GM21786 (cell line): Measurements from ENCODE around the gene MUC12.
"Not testable (repeated sequence)": the region's sequence is repeated elsewhere in the genome, so short reads cannot be mapped to it uniquely, and the experiment has no call there.

ENCODE experiments used
- ATAC-seq: cut with Tn5 transposase; IDR thresholded peaks from one replicate; pipeline ENCODE4 v1.9.1; 2021; ENCODE audit not compliant: unreplicated experiment

MUC12 gene

GRCh38 chr7:100985033-100985797, 15.8 kb downstream of the MUC12 start:
- not testable (repeated sequence) for ATAC-seq

GRCh38 chr7:100991631-100992030, 22.3 kb downstream of the MUC12 start:
- no peak for ATAC-seq

- ATAC-seq = not testable (repeated sequence)
Observed at GRCh38 chr7:100992280-100992679, 22.9 kb downstream of the MUC12 start.

GRCh38 chr7:100994671-100995070, 25.3 kb downstream of the MUC12 start:
- not testable (repeated sequence) for ATAC-seq

- ATAC-seq = not testable (repeated sequence)
Observed at GRCh38 chr7:100998530-100998929, 29.2 kb downstream of the MUC12 start.

DNA sequence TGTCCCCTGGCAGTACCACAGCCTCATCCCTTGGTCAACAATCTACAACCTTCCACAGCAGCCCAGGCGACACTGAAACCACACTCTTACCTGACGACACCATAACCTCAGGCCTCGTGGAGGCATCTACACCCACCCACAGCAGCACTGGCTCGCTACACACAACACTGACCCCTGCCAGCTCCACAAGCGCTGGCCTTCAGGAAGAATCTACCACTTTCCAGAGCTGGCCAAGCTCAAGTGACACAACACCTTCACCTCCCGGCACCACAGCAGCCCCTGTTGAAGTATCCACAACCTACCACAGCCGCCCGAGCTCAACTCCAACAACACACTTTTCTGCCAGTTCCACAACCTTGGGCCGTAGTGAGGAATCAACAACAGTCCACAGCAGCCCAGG, 30.0 kb downstream of the MUC12 start:
- ATAC-seq = not testable (repeated sequence)

GRCh38 chr7:101000025-101000424, 30.7 kb downstream of the MUC12 start:
- ATAC-seq = not testable (repeated sequence)

GRCh38 chr7:101002333-101002732, 33.0 kb downstream of the MUC12 start:
- ATAC-seq = not testable (repeated sequence)

- not testable (repeated sequence) for ATAC-seq
Observed at GRCh38 chr7:101007361-101007760, 38.0 kb downstream of the MUC12 start.

- ATAC-seq = no peak
Observed at GRCh38 chr7:101009629-101010028, 40.3 kb downstream of the MUC12 start.

DNA sequence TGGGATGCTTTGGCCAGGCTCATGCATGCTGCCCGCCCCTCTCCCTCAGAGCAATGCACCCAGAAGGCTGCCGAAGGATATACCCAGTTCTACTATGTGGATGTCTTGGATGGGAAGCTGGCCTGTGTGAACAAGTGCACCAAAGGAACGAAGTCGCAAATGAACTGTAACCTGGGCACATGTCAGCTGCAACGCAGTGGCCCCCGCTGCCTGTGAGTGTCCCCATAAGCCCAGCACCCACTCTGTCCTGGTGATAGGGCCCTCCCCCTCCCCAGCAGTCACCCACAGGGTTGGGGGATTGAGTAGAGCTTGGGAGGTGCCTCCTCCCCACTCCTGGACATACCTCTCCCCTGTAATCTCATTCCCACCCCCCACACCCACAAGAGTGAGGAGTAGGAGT, 43.6 kb downstream of the MUC12 start:
- no peak for ATAC-seq

DNA sequence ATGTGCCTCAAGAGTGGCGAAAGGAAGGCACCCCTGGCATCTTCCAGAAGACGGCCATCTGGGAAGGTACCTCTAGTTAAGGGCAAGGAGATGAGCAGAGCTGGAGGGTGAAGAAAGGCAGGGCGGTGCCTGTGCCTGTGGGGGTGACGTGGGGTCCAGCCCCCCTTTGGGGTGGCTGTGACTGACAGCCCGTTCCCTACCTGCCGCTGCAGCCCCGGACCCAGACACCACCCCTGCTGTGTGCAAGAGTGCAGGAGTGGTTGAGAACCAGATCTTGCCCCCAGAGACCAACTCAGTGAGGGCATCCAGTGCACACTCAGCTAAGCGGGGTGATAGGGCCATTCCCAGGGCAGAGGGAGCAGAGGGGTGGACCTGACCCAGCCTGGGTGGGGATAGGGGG, 46.3 kb downstream of the MUC12 start:
- ATAC-seq = no peak

DNA sequence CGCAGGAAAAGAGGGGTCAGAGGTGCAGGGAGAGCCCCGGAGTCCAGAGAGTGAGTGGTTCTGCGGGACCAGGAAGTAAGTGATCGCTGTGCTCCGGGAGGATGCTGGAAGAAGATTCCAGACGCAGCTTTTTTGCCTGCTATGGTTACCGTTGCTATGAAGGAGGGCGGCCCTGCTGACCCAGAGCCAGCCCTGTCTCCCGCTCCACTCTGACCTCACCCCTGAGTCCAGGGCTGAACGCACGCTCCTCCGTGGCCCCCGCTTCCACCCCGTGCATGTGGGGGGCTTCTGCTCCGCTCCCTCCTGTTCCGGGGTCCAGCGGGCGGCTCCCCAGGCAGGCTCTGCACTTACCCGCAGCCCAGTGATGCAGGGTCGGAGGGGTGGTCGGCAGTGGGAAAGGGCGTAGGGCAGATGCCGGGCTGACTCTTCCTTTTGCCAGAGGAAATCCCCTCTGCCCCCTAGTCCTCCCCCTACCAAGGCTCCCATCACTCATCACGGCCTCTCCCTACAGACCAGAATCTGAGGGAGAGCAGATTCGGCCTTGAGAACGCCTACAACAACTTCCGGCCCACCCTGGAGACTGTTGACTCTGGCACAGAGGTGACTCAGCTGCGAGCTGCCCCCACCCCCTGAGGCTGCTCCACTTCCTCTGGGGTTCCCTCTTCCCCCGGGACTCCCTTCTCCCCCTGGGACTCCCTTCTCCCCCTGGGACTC, 47.9 kb downstream of the MUC12 start:
- peak; percentile 73 for ATAC-seq

GRCh38 chr7:101018271-101019167, 49.2 kb downstream of the MUC12 start:
- no peak for ATAC-seq

DNA sequence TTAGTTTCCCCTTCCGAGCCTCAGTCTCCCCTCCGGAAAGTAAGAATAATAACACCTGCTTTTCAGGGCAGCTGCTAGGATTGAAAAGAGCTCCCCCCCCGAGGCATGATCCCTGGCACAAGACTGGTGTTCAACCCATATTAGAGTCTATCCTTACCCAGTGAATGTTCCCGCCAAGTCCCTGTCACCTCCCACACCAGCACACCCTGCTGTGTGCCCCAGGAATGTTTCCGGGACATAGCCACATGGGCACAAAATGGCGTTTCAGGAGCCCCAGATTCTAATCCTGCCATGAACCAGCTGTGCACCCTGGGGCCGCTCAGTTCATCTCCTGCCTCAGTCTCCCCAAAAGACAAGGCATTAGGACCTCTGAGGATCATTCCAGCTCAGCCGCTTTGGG, 51.1 kb downstream of the MUC12 start:
- ATAC-seq = no peak

DNA sequence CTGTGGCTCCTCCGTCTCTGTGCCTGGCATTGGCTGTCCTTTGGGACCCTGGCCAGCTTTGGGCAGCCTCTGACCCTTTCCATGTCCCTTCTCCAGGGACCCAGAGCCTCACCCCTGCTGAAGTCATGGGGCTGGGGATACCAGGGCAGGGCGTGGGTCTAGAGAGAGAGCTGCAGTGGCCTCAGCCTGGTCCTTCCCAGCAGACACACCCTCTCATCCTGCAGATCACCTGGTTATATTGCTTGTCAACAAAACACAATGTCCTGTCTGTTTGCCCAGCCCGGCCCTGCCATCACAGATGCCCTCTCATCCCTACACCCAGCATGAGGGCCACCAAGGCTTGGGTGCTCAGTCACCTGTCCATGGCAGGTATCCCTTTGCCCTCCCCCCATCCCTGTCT, 52.3 kb downstream of the MUC12 start:
- ATAC-seq = no peak

DNA sequence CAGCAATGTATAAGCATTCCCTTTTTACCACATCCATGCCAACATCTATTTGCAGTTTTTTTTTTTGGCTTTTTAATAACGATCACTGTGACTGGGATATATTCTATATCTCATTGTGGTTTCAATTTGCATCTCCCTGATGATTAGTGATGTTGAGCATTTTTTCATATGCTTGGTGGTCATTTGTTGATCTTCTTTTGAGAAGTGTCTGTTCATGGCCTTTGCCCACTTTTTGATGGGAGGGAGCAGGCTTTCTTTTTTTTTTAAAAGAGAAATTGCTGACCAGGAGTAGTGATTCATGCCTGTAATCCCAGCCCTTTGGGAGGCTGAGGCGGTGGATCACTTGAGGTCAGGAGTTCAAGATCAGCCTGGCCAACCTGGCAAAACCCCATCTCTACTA, 54.5 kb downstream of the MUC12 start:
- ATAC-seq = no peak

DNA sequence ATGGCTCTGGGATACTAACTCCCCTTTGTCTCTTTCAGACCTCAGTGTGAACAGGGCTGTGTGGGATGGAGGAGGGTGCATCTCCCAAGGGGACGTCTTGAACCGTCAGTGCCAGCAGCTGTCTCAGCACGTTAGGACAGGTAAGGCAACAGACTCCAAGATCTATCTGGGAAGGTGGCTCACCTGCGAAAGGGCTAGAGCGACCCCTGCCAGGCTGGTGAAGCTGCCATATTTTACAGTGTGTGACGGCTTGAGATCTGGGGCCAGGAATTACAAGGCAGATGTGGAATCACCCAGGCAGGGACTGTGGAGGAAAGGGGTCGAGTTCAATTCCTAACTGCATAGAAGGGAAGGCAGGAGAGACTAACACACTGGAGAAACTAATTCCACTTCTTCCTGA, 61.7 kb downstream of the MUC12 start:
- ATAC-seq = no peak

DNA sequence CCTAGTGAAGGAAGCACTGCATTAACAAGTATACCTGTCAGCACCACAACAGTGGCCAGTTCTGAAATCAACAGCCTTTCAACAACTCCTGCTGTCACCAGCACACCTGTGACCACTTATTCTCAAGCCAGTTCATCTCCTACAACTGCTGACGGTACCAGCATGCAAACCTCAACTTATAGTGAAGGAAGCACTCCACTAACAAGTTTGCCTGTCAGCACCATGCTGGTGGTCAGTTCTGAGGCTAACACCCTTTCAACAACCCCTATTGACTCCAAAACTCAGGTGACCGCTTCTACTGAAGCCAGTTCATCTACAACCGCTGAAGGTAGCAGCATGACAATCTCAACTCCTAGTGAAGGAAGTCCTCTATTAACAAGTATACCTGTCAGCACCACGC, 66.6 kb downstream of the MUC12 start:
- no peak for ATAC-seq

DNA sequence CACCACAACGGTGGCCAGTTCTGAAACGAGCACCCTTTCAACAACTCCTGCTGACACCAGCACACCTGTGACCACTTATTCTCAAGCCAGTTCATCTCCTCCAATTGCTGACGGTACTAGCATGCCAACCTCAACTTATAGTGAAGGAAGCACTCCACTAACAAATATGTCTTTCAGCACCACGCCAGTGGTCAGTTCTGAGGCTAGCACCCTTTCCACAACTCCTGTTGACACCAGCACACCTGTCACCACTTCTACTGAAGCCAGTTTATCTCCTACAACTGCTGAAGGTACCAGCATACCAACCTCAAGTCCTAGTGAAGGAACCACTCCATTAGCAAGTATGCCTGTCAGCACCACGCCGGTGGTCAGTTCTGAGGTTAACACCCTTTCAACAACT, 71.9 kb downstream of the MUC12 start:
- not testable (repeated sequence) for ATAC-seq

- ATAC-seq = no peak
Observed at GRCh38 chr7:101058355-101058754, 89.0 kb downstream of the MUC12 start.

DNA sequence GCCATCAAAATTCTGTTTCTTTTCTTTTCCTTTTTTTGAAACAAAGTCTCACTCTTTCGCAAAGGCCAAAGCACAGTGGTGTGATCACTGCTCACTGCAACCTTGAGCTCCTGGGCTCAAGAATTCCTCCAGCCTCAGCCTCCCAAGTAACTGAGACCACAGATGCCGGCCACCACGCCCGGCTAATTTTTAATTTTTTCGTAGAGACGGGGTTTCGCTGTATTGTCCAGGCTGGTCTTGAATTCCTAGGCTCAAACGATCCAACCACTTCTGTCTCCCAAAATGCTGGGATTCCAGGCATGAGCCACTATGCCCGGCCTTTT, 90.2 kb downstream of the MUC12 start:
- no peak for ATAC-seq
